ENCODE data around the gene CERKL.

DNA sequence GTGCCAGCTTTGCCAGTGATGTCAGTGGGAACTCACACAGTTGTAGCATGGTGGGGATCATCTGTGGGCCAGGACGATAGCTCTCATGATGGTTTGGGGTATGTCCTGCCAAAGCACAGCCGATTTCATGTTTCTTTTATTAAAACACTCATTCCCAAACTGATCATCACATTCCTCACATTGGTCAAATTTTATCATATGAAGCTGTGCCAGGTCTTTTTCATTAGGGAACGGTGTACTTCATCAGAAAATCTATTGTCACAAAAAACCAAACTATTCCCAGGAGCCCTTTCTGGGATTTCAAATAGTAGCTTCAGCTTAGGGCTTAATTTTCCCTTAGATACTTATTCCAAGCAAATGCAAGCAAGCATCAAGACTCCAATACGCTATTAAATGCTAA is 157.7 kb downstream of the CERKL start:
- no peak for TF ChIP-seq CTCF (IDR thresholded peaks at IDR 0.05; ENCODE audit: low read length)
- no peak for TF ChIP-seq EZH2 (IDR thresholded peaks at IDR 0.05; ENCODE audit: borderline replicate concordance, low read length)

Data from OCI-LY1 (cell line).